HCT116 (cell line): Measurements from ENCODE around the gene RIPOR3. TPM values are rescaled to one million over a fixed set of nuclear protein-coding genes. Genes with fewer than 3 reads are reported as not detected.

Source experiments
- ATAC-seq: fragments of 200-7000 bp; cut with Tn5 transposase; 2 replicates; pipeline ENCODE4 v1.9.1; 2020; ENCODE audit warnings: mild to moderate bottlenecking, moderate library complexity
- Bru-seq: library from RNA; stranded (reverse); fragments of 400-500 nt; gene quantifications from one replicate; lab custom pipeline; 2021; lab: Mats Ljungman, UMichigan
- BruChase-seq, 2 experiments: library from RNA; stranded (reverse); fragments of 400-500 nt; gene quantifications; one replicate each; lab custom pipeline; 2021; lab: Mats Ljungman, UMichigan
- BruUV-seq: library from RNA; stranded (reverse); fragments of 400-500 nt; replicated peaks from 2 replicates; lab custom pipeline; 2021; lab: Mats Ljungman, UMichigan
- CTCF ChIA-PET: fragments of 300-600 bp; sonication (Branson Sonifier 250); formaldehyde crosslinking; loops from one replicate; lab custom pipeline; 2021; ENCODE audit warnings: antibody characterized with exemption; lab: Charles Lee
- POLR2A ChIA-PET: fragments of 300-600, 350-600 bp; sonication (Branson Sonifier 250); formaldehyde crosslinking; loops from one replicate; lab custom pipeline; 2021; ENCODE audit warnings: antibody characterized with exemption; lab: Charles Lee
- RAD21 ChIA-PET, 2 experiments: fragments of 300-600 bp; sonication (Branson Sonifier 250); formaldehyde crosslinking; loops; one replicate each; lab custom pipeline; 2023; ENCODE audit warnings: low total read pairs in 2 of 2; ENCODE audit not compliant: uncharacterized antibody in 2 of 2, unreplicated experiment in 2 of 2, low non-redundant PET in 1 of 2; lab: Charles Lee
- DNase-seq: peaks from one replicate; pipeline ENCODE4 v3.0.0-alpha.2; 2010; ENCODE audit warnings: low read depth, low spot score
- H2AFZ ChIP-seq: fragments of 200-600 bp; shearing (Covaris generic), sonication (generic); 2 replicates; pipeline ENCODE4 v1.6.1; 2017; ENCODE audit warnings: low read depth, mixed run types, mixed read lengths, antibody characterized with exemption, low read length; ENCODE audit not compliant: poor library complexity, severe bottlenecking
- H3K27ac ChIP-seq: 2 replicates; pipeline ENCODE4 v1.5.1; 2012; ENCODE audit warnings: low read depth, low read length
- H3K27me3 ChIP-seq: fragments of 200-600 bp; sonication (generic); 2 replicates; pipeline ENCODE4 v1.6.1; 2016; ENCODE audit warnings: mixed run types, low read length, mixed read lengths; ENCODE audit not compliant: insufficient read depth
- H3K36me3 ChIP-seq, 2 experiments: fragments of 200-500 bp in 1 of 2; fragments of 200-600 bp in 1 of 2; sonication (Bioruptor generic) in 1 of 2; sonication (generic) in 1 of 2; 2 replicates each; pipeline versions ENCODE4 v1.5.1 to v1.6.1; 2014 to 2016; ENCODE audit warnings: low read length in 2 of 2, inconsistent platforms in 1 of 2, mixed read lengths in 1 of 2, mixed run types in 1 of 2; ENCODE audit not compliant: insufficient read depth in 2 of 2, control insufficient read depth in 1 of 2
- H3K4me1 ChIP-seq, 2 experiments: fragments of 200-600 bp in 1 of 2; sonication (generic) in 1 of 2; 2 replicates each; pipeline versions ENCODE4 v1.5.1 to v1.6.1; 2012 to 2017; ENCODE audit warnings: low read length in 2 of 2, inconsistent platforms in 1 of 2, mild to moderate bottlenecking in 1 of 2, mixed read lengths in 1 of 2, mixed run types in 1 of 2, moderate library complexity in 1 of 2; ENCODE audit not compliant: insufficient read depth in 2 of 2, control insufficient read depth in 1 of 2
- H3K4me2 ChIP-seq: fragments of 200-600 bp; sonication (generic); 2 replicates; pipeline ENCODE4 v1.6.1; 2017; ENCODE audit warnings: mixed run types, low read length, mixed read lengths
- H3K4me3 ChIP-seq, 2 experiments: fragments of 200-600 bp in 1 of 2; sonication (generic) in 1 of 2; replicated peaks in 1 of 2; 2 replicates each; pipeline ENCODE4 v1.5.1; 2011 to 2016; ENCODE audit warnings: low read length in 2 of 2, control low read depth in 1 of 2, low read depth in 1 of 2, mild to moderate bottlenecking in 1 of 2, mixed read lengths in 1 of 2, mixed run types in 1 of 2
- H3K79me2 ChIP-seq: fragments of 200-600 bp; sonication (generic); 2 replicates; pipeline ENCODE4 v1.6.1; 2017; ENCODE audit warnings: mild to moderate bottlenecking, mixed run types, low read length, moderate library complexity, mixed read lengths; ENCODE audit not compliant: insufficient read depth
- H3K9ac ChIP-seq: fragments of 200-600 bp; sonication (generic); 2 replicates; pipeline ENCODE4 v1.6.1; 2016; ENCODE audit warnings: low read length, mixed read lengths
- H3K9me2 ChIP-seq: fragments of 200-600 bp; sonication (generic), shearing (Covaris generic); 2 replicates; pipeline ENCODE4 v1.6.1; 2017; ENCODE audit warnings: mixed run types, mild to moderate bottlenecking, moderate library complexity; ENCODE audit not compliant: insufficient read depth
- H3K9me3 ChIP-seq, 2 experiments: fragments of 200-500 bp in 1 of 2; fragments of 200-600 bp in 1 of 2; sonication (Bioruptor generic) in 1 of 2; sonication (generic) in 1 of 2; 2 replicates each; pipeline ENCODE4 v1.6.1; 2014 to 2017; ENCODE audit warnings: low read length in 2 of 2, mixed read lengths in 2 of 2, inconsistent platforms in 1 of 2, low read depth in 1 of 2, mild to moderate bottlenecking in 1 of 2, mixed run types in 1 of 2, moderate library complexity in 1 of 2; ENCODE audit not compliant: control insufficient read depth in 1 of 2, insufficient read depth in 1 of 2
- H4K20me1 ChIP-seq: fragments of 200-600 bp; sonication (generic), shearing (Covaris generic); 2 replicates; pipeline ENCODE4 v1.6.1; 2017; ENCODE audit warnings: mixed run types, mild to moderate bottlenecking, moderate library complexity; ENCODE audit not compliant: insufficient read depth
- CBX3 ChIP-seq: IDR thresholded peaks from 2 replicates; pipeline ENCODE4 v1.6.1; 2012; ENCODE audit warnings: low read depth
- ZNF274 ChIP-seq: fragments of 200-500 bp; sonication (Bioruptor generic); IDR thresholded peaks from 2 replicates; pipeline ENCODE4 v1.6.1; 2014; ENCODE audit warnings: mild to moderate bottlenecking, low read depth, low read length, inconsistent platforms
- intact Hi-C: fragments of 100-400 bp; cut with micrococcal nuclease; formaldehyde crosslinking; loops from 2 replicates; pipeline ENCODE4 v1.10.0; 2022
- long read RNA-seq: library from polyadenylated mRNA; unstranded; transcript quantifications from one replicate; pipeline ENCODE4 v2.0.0, GENCODE V29; 2021; ENCODE audit not compliant: unreplicated experiment
- polyA plus RNA-seq: library from polyadenylated mRNA; unstranded; fragments of >200 nt; gene quantifications from 2 replicates; pipeline ENCODE4 v1.2.1, GENCODE V29; 2012; ENCODE audit warnings: missing spikeins
- total RNA-seq: library from RNA; stranded (reverse); gene quantifications from one replicate; pipeline ENCODE4 v1.2.1, GENCODE V29; 2021; ENCODE audit not compliant: unreplicated experiment
- TF ChIP-seq, protein P1 (sequence below): IDR thresholded peaks from 2 replicates; pipeline ENCODE4 v1.6.1; 2012

The RIPOR3 gene, protein sequence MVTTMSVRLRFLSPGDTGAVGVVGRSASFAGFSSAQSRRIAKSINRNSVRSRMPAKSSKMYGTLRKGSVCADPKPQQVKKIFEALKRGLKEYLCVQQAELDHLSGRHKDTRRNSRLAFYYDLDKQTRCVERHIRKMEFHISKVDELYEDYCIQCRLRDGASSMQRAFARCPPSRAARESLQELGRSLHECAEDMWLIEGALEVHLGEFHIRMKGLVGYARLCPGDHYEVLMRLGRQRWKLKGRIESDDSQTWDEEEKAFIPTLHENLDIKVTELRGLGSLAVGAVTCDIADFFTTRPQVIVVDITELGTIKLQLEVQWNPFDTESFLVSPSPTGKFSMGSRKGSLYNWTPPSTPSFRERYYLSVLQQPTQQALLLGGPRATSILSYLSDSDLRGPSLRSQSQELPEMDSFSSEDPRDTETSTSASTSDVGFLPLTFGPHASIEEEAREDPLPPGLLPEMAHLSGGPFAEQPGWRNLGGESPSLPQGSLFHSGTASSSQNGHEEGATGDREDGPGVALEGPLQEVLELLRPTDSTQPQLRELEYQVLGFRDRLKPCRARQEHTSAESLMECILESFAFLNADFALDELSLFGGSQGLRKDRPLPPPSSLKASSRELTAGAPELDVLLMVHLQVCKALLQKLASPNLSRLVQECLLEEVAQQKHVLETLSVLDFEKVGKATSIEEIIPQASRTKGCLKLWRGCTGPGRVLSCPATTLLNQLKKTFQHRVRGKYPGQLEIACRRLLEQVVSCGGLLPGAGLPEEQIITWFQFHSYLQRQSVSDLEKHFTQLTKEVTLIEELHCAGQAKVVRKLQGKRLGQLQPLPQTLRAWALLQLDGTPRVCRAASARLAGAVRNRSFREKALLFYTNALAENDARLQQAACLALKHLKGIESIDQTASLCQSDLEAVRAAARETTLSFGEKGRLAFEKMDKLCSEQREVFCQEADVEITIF
- total RNA-seq (0.22 TPM), Bru-seq, nascent RNA (percentile 8 among the genes with signal in this experiment), BruChase-seq, experiment 1, labeled RNA remaining after a 6-hour chase (percentile 4 among the genes with signal in this experiment), BruChase-seq, experiment 2, labeled RNA remaining after a 2-hour chase (percentile 5 among the genes with signal in this experiment)
- 0.14 and 0.20 TPM in 2 replicates for polyA plus RNA-seq
- long read RNA-seq = 0 reads

DNA sequence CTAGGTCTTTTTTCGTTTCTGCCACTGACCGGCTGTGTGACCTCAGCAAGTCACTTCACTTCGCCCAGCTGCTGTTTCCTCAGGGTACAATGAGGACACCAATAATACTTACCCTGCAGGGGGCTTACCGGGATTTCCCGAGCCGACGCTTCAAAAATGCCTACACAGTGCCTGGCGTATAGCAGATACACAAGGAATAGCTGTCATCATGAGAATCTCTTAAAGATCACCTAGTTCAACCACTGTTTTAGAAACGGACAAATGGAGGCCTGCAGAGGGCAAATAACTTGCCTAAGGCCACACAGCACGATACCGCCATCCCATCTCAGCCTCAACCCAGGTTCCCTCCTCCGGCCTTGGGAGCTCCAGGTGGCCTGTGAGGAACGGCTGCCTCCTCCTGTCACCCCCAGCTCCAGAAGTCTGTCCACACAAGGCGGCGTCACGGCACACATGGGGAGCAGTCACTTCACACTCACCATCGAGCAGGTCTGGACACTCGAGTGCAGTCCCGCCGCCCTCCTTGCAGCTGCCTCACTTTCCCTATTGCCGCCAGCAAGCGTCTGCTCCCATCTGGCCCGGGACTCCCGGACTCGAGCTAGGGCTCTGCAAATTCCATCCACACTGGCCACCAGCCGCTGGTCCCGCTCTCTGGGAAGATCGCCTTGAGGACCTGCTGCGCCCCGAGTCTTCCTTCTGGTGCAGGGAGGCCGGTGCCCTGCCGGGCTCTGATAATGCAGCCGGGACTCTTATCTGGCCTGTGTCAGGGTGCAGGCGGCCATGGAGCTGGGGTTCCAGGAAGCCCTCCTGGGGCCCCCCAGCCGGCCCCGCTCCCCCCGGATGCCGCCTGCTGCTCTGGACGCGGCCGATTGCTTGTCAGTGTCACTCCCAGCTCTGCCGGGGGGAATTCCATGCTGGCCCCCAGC, at the start of gene RIPOR3:
Gene RIPOR3 (minus strand): TSS at position 893 of the 923 bp plus-strand sequence. CDS start 414 bp downstream, at position 479.
- intact Hi-C loops = no loop called here
- no peak for TF ChIP-seq ZNF274
- TF ChIP-seq, protein P1, sequence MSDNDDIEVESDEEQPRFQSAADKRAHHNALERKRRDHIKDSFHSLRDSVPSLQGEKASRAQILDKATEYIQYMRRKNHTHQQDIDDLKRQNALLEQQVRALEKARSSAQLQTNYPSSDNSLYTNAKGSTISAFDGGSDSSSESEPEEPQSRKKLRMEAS = no peak
- TF ChIP-seq CBX3 = no peak
- Histone ChIP-seq H2AFZ (no peak within 1 kb of the TSS), H3K36me3 (no peaks in the 10 kb centered on the region), H3K79me2 (no peaks in the 10 kb centered on the region), H3K9me3 (no peaks in the 10 kb centered on the region), H3K9ac (no peak within 1 kb of the TSS), H3K4me1 (peaks cover 12 to 15% of the 10 kb centered on the region in 2 experiments), H3K9me2 (no peaks in the 10 kb centered on the region), H3K27ac (no peak within 1 kb of the TSS), H3K27me3 (no peaks in the 10 kb centered on the region), H4K20me1 (no peaks in the 10 kb centered on the region), H3K4me3 (no peak within 1 kb of the TSS), H3K4me2 (no peak within 1 kb of the TSS)
- ChIA-PET CTCF (no interaction called here), RAD21 (interaction anchor here (0.5 to 0.6 kb wide), 2 partner anchors 26 to 53 kb away, joined by 3 read pairs; no protein-coding TSS in a partner anchor), POLR2A (interaction anchor here (0.6 kb wide), 1 partner anchor 24 kb away, joined by 3 read pairs; no protein-coding TSS in a partner anchor)
- ATAC-seq (no peak), DNase-seq (no peak)
- no TSS peak for BruUV-seq
